Dermis blood vessel endothelial cell (primary cell): Measurements from ENCODE around the gene BRK1. TPM values are rescaled to one million over a fixed set of nuclear protein-coding genes. Genes with fewer than 3 reads are reported as not detected.
"Not testable (repeated sequence)": the region's sequence is repeated elsewhere in the genome, so short reads cannot be mapped to it uniquely, and the experiment has no call there.

ENCODE experiments used
- DNase-seq: peaks from one replicate; pipeline ENCODE4 v3.0.0; 2010
- total RNA-seq: library from RNA; depleted of rRNA; stranded (reverse); fragments of >200 nt; gene quantifications from 2 replicates; pipeline ENCODE4 v1.2.3, GENCODE V29; 2014

The BRK1 gene
- total RNA-seq, 1 donor from 2014 or later = 148 TPM

- DNase-seq = no peak
These were observed 30.2 kb downstream of the BRK1 start for GRCh38 chr3:10145685-10146084.

GRCh38 chr3:10149226-10149625 lies 33.8 kb downstream of the BRK1 start:
- DNase-seq = no peak

- no peak for DNase-seq
These were observed 35.5 kb downstream of the BRK1 start for GRCh38 chr3:10150987-10151386.

- no peak for DNase-seq
These were observed 39.1 kb downstream of the BRK1 start for GRCh38 chr3:10154335-10155122.

- no peak for DNase-seq
These were observed 39.6 kb downstream of the BRK1 start for GRCh38 chr3:10155123-10155472.

GRCh38 chr3:10155658-10156057 lies 40.2 kb downstream of the BRK1 start:
- DNase-seq = no peak

GRCh38 chr3:10157031-10157430 lies 41.6 kb downstream of the BRK1 start:
- DNase-seq = no peak

GRCh38 chr3:10158555-10158954 lies 43.1 kb downstream of the BRK1 start:
- DNase-seq = not testable (repeated sequence)

GRCh38 chr3:10160346-10160745 lies 44.9 kb downstream of the BRK1 start:
- no peak for DNase-seq

- no peak for DNase-seq
These were observed 45.5 kb downstream of the BRK1 start for GRCh38 chr3:10160925-10161324.

- no peak for DNase-seq
These were observed 46.7 kb downstream of the BRK1 start for GRCh38 chr3:10162185-10162584.

- DNase-seq = not testable (repeated sequence)
These were observed 48.7 kb downstream of the BRK1 start for GRCh38 chr3:10164201-10164545.

- peak; percentile 79 for DNase-seq
These were observed 49.3 kb downstream of the BRK1 start, which contains the start of gene IRAK2 for GRCh38 chr3:10164546-10165393. TSS of gene IRAK2 (plus strand) at chr3:10164919. CDS start at chr3:10164955, 36 bp downstream.

- no peak for DNase-seq
These were observed 50.7 kb downstream of the BRK1 start for GRCh38 chr3:10166213-10166604.

GRCh38 chr3:10169000-10169496 lies 53.6 kb downstream of the BRK1 start:
- no peak for DNase-seq

GRCh38 chr3:10170915-10171478 lies 55.5 kb downstream of the BRK1 start:
- no peak for DNase-seq

GRCh38 chr3:10173095-10173925 lies 57.8 kb downstream of the BRK1 start:
- DNase-seq = peak; percentile 47

- peak; percentile 98 for DNase-seq
These were observed 58.5 kb downstream of the BRK1 start for GRCh38 chr3:10173926-10174435.

- not testable (repeated sequence) for DNase-seq
These were observed 59.9 kb downstream of the BRK1 start for GRCh38 chr3:10175334-10175733.

GRCh38 chr3:10176150-10176549 lies 60.7 kb downstream of the BRK1 start:
- DNase-seq = not testable (repeated sequence)
